A673 (cell line): ENCODE measurements around the gene UGT1A8. TPM values are rescaled to one million over a fixed set of nuclear protein-coding genes. Genes with fewer than 3 reads are reported as not detected.
"Not testable (repeated sequence)": the region's sequence is repeated elsewhere in the genome, so short reads cannot be mapped to it uniquely, and the experiment has no call there.

Experiments used
- BruUV-seq: library from RNA; stranded (reverse); fragments of 400-500 nt; replicated peaks from 2 replicates; lab custom pipeline; 2021; lab: Mats Ljungman, UMichigan
- CTCF ChIA-PET: fragments of 300-600 bp; sonication (Branson Sonifier 250); formaldehyde crosslinking; loops from one replicate; lab custom pipeline; 2022; ENCODE audit warnings: antibody characterized with exemption; lab: Charles Lee
- POLR2A ChIA-PET: fragments of 300-600 bp; sonication (Branson Sonifier 250); formaldehyde crosslinking; loops from one replicate; lab custom pipeline; 2022; ENCODE audit warnings: antibody characterized with exemption; ENCODE audit not compliant: low non-redundant PET; lab: Charles Lee
- DNase-seq: peaks from one replicate; pipeline ENCODE4 v3.0.0-alpha.2; 2015; ENCODE audit warnings: low spot score
- H3K27ac ChIP-seq: fragments of 200-600 bp; sonication (generic); 2 replicates; pipeline ENCODE4 v1.5.1; 2016; ENCODE audit warnings: mixed run types, low read depth, mild to moderate bottlenecking, mixed read lengths, antibody characterized with exemption, low read length; ENCODE audit not compliant: poor library complexity, severe bottlenecking
- H3K27me3 ChIP-seq: fragments of 200-600 bp; sonication (generic); replicated peaks from 2 replicates; pipeline ENCODE4 v1.6.1; 2017; ENCODE audit warnings: mixed run types, low read depth, mild to moderate bottlenecking, mixed read lengths, antibody characterized with exemption, low read length; ENCODE audit not compliant: insufficient read depth, poor library complexity
- H3K36me3 ChIP-seq: fragments of 200-600 bp; sonication (generic); 2 replicates; pipeline ENCODE4 v1.6.1; 2016; ENCODE audit warnings: mixed run types, mild to moderate bottlenecking, mixed read lengths, antibody characterized with exemption, low read length; ENCODE audit not compliant: insufficient read depth, poor library complexity, severe bottlenecking
- H3K4me1 ChIP-seq: fragments of 200-600 bp; sonication (generic); 2 replicates; pipeline ENCODE4 v1.6.1; 2017; ENCODE audit warnings: mixed run types, mild to moderate bottlenecking, mixed read lengths, antibody characterized with exemption, low read length; ENCODE audit not compliant: insufficient read depth, poor library complexity, severe bottlenecking
- H3K4me3 ChIP-seq: fragments of 200-600 bp; sonication (generic); 2 replicates; pipeline ENCODE4 v1.5.1; 2016; ENCODE audit warnings: low read depth, mixed run types, mild to moderate bottlenecking, mixed read lengths, low read length; ENCODE audit not compliant: poor library complexity, severe bottlenecking
- H3K9me3 ChIP-seq: fragments of 200-600 bp; sonication (generic); 2 replicates; pipeline ENCODE4 v1.6.1; 2016; ENCODE audit warnings: mixed run types, low read depth, mild to moderate bottlenecking, mixed read lengths, antibody characterized with exemption, low read length; ENCODE audit not compliant: poor library complexity, severe bottlenecking
- EZH2 ChIP-seq: fragments of 200-600 bp; sonication (generic); IDR thresholded peaks from 2 replicates; pipeline ENCODE4 v1.6.1; 2017; ENCODE audit warnings: borderline replicate concordance, low read depth, mild to moderate bottlenecking, mixed read lengths, antibody characterized with exemption, low read length; ENCODE audit not compliant: poor library complexity, severe bottlenecking
- intact Hi-C: fragments of 100-400 bp; cut with micrococcal nuclease; formaldehyde crosslinking; loops from one replicate; pipeline ENCODE4 v1.10.0; 2022; ENCODE audit not compliant: unreplicated experiment
- total RNA-seq: library from RNA; stranded (reverse); gene quantifications from 2 replicates; pipeline ENCODE4 v1.2.3, GENCODE V29; 2021
- TF ChIP-seq, protein P1 (sequence below): fragments of 300-800, 200-600 bp; sonication (generic); conservative IDR thresholded peaks from 2 replicates; pipeline ENCODE4 v1.5.1; 2017; ENCODE audit warnings: low read depth, mild to moderate bottlenecking, antibody characterized with exemption, low read length, moderate library complexity, mixed read lengths

The UGT1A8 gene
- total RNA-seq, 1 experiment from 2014 or later: not detected

DNA sequence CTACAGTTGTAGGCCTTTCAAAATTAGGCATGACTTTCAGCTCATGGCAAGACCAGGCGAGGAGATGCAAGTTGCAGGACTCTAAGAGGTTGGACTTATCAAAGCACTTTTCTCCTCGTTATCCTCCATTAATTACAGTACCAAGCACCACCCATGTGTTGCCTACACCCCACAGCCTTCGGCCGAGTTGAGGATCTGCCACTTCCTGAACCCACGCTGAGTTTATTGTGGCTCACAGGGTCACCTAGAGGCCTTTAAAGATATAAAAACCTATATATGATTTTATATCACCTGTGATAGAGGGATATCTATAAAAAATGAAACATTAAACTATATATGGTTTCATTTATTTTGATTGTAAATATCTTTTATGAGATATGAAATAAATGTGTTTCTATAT lies 21.4 kb downstream of the UGT1A8 start:
- CTCF ChIA-PET: no interaction called here
- intact Hi-C loops: no loop called here
- no peak for DNase-seq
- no peak overlapping the region for H3K4me3 ChIP-seq
- H3K27me3 ChIP-seq: no peaks in the 10 kb centered on the region
- no peaks in the 10 kb centered on the region for H3K4me1 ChIP-seq
- TF ChIP-seq, protein P1, sequence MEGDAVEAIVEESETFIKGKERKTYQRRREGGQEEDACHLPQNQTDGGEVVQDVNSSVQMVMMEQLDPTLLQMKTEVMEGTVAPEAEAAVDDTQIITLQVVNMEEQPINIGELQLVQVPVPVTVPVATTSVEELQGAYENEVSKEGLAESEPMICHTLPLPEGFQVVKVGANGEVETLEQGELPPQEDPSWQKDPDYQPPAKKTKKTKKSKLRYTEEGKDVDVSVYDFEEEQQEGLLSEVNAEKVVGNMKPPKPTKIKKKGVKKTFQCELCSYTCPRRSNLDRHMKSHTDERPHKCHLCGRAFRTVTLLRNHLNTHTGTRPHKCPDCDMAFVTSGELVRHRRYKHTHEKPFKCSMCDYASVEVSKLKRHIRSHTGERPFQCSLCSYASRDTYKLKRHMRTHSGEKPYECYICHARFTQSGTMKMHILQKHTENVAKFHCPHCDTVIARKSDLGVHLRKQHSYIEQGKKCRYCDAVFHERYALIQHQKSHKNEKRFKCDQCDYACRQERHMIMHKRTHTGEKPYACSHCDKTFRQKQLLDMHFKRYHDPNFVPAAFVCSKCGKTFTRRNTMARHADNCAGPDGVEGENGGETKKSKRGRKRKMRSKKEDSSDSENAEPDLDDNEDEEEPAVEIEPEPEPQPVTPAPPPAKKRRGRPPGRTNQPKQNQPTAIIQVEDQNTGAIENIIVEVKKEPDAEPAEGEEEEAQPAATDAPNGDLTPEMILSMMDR: no peak
- TF ChIP-seq EZH2: no peak
- POLR2A ChIA-PET: no interaction called here
- H3K36me3 ChIP-seq: no peaks in the 10 kb centered on the region
- H3K9me3 ChIP-seq: no peaks in the 10 kb centered on the region
- H3K27ac ChIP-seq: no peak overlapping the region
- BruUV-seq: no TSS peak

DNA sequence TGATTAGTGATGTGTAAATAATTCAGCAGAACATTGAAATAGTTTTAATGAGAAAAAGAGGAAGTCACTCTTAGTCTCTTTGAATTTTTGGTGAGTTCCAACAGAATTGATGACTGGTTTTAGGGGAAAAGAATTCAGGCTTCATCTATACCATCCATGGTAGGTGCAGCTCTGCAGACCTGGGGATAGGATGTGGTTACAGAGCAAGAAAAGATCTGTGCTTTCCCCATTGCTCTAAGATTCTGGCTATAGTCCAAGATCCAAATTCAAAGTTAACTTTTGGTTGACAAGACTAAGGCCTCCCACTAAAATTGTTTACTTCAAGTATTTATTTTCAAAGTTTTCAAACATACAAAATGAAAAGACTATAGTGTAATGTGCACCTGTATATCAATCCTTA lies 22.4 kb downstream of the UGT1A8 start:
- H3K4me1 ChIP-seq: no peaks in the 10 kb centered on the region
- no peak for DNase-seq
- ChIA-PET POLR2A (no interaction called here), CTCF (no interaction called here)
- H3K4me3 ChIP-seq: no peak overlapping the region
- intact Hi-C loops: no loop called here
- H3K27me3 ChIP-seq: no peaks in the 10 kb centered on the region
- H3K36me3 ChIP-seq: no peaks in the 10 kb centered on the region
- no peaks in the 10 kb centered on the region for H3K9me3 ChIP-seq
- TF ChIP-seq, protein P1: no peak
- no peak for TF ChIP-seq EZH2
- no TSS peak for BruUV-seq
- H3K27ac ChIP-seq: no peak overlapping the region

DNA sequence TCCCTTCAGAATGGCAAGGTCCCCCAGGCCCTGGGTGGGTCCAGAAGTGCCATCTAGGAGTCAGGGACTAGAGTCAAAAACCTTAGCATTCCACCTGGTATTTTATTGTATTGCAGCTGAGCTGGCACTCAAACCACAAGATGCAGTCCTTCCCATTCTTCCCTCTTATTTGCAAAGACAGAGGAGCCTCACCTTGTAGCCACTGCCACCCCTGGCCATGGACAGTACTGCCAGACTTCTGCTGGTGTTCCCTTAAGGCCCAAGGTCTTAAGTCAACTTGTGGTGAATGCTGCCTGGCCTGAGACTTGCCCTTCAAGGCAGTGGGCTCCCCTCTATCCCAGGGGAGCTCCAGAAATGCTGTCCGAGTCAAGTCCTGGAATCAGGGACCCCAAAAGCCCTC lies 25.7 kb downstream of the UGT1A8 start:
- no peak overlapping the region for H3K4me3 ChIP-seq
- H3K36me3 ChIP-seq: no peaks in the 10 kb centered on the region
- DNase-seq: no peak
- TF ChIP-seq EZH2: no peak
- TF ChIP-seq, protein P1: no peak
- ChIA-PET POLR2A (no interaction called here), CTCF (no interaction called here)
- intact Hi-C loops: no loop called here
- H3K9me3 ChIP-seq: no peaks in the 10 kb centered on the region
- no peaks in the 10 kb centered on the region for H3K27me3 ChIP-seq
- H3K27ac ChIP-seq: no peak overlapping the region
- no TSS peak for BruUV-seq
- no peaks in the 10 kb centered on the region for H3K4me1 ChIP-seq

DNA sequence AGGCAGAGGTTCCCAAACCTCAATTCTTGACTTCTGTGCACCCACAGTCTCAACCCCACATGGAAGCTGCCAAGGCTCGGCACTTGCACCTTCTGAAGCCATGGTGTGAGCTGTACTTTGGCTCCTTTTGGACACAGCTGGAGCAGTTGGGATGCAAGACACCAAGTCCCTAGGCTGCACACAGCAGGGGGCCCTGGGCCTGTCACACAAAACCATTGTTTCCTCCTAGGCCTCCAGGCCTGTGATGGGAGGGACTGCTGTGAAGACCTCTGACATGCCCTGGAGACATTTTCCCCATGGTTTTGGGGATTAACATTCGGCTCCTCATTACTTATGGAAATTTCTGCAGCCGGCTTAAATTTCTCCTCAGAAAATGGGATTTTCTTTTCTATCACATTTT lies 28.6 kb downstream of the UGT1A8 start:
- H3K4me3 ChIP-seq, POLR2A ChIA-PET, H3K4me1 ChIP-seq, H3K36me3 ChIP-seq, H3K27ac ChIP-seq, CTCF ChIA-PET, H3K9me3 ChIP-seq, intact Hi-C loops, BruUV-seq, H3K27me3 ChIP-seq: not testable (repeated sequence)
- peak; percentile 15 for DNase-seq
